Ovary (tissue), 3 donors: ENCODE measurements around the gene SLC25A42.

Experiments
- CTCF ChIP-seq, 3 donors: fragments of 450-650 bp in 2 of 3; fragments of 200-600 bp in 1 of 3; IDR thresholded peaks; one replicate each; pipeline versions ENCODE4 v1.5.1 to v1.8.0; 2016 to 2022; ENCODE audit warnings: antibody characterized with exemption in 3 of 3, mild to moderate bottlenecking in 1 of 3
- EP300 ChIP-seq: sonication (generic); formaldehyde crosslinking; IDR thresholded peaks from one replicate; pipeline ENCODE4 v1.6.1; 2017; ENCODE audit warnings: antibody characterized with exemption
- donor health status: DM: no; HTN: no; CAD: no.

- no peak for TF ChIP-seq CTCF (IDR thresholded peaks at IDR 0.05)
- TF ChIP-seq EP300, result no peak
Observed at GRCh38 chr19:19132912-19133311, 69.1 kb downstream of the SLC25A42 start.
